Tibial nerve (tissue), 3 donors: ENCODE measurements around the gene NRL.

ENCODE experiments used
- POLR2A ChIP-seq, 2 donors: fragments of 450-650 bp; IDR thresholded peaks; one replicate each; pipeline ENCODE4 v1.6.1; 2017; ENCODE audit warnings: antibody characterized with exemption in 2 of 2, mild to moderate bottlenecking in 2 of 2, moderate library complexity in 2 of 2
- TF ChIP-seq, protein P1 (sequence below), 5 experiments: fragments of 200-600 bp in 3 of 5; fragments of 450-650 bp in 2 of 5; sonication (generic) in 3 of 5; IDR thresholded peaks; one replicate each; pipeline ENCODE4 v1.5.1; 2016 to 2019; ENCODE audit warnings: antibody characterized with exemption in 5 of 5, mild to moderate bottlenecking in 3 of 5, moderate library complexity in 2 of 5

DNA sequence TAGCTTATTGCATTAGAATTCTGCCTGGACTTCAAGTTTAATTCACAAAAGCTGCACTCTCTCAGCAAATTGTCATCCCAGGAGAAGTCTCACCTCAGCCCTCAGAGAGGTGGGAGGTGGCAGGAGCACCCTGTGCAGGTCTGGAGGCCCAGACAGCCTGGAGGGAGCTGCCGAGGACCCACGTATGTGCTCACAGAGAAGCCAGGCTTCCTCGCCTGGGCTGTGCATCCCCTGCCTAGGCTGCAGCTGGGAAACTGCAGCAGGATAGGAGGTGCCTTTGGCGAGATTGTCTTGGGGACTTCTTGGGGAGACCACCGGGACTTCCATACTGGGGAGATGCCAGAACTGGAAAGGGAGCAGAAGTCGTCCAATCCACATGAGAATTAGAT, 34.6 kb downstream of the NRL start:
- TF ChIP-seq, protein P1, sequence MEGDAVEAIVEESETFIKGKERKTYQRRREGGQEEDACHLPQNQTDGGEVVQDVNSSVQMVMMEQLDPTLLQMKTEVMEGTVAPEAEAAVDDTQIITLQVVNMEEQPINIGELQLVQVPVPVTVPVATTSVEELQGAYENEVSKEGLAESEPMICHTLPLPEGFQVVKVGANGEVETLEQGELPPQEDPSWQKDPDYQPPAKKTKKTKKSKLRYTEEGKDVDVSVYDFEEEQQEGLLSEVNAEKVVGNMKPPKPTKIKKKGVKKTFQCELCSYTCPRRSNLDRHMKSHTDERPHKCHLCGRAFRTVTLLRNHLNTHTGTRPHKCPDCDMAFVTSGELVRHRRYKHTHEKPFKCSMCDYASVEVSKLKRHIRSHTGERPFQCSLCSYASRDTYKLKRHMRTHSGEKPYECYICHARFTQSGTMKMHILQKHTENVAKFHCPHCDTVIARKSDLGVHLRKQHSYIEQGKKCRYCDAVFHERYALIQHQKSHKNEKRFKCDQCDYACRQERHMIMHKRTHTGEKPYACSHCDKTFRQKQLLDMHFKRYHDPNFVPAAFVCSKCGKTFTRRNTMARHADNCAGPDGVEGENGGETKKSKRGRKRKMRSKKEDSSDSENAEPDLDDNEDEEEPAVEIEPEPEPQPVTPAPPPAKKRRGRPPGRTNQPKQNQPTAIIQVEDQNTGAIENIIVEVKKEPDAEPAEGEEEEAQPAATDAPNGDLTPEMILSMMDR (IDR thresholded peaks at IDR 0.05) = no peak
- TF ChIP-seq POLR2A (IDR thresholded peaks at IDR 0.05) = no peak
